ENCODE results near the gene STARD7. TPM values are rescaled to one million over a fixed set of nuclear protein-coding genes. Genes with fewer than 3 reads are reported as not detected.

The STARD7 gene
- total and polyA plus RNA-seq, 9 of the 15 experiments (the other 6 are each of a cell fraction or from before 2014, with no cell fraction given) = 90.9 to 196 (median 145) TPM

- TF ChIP-seq, protein P1, sequence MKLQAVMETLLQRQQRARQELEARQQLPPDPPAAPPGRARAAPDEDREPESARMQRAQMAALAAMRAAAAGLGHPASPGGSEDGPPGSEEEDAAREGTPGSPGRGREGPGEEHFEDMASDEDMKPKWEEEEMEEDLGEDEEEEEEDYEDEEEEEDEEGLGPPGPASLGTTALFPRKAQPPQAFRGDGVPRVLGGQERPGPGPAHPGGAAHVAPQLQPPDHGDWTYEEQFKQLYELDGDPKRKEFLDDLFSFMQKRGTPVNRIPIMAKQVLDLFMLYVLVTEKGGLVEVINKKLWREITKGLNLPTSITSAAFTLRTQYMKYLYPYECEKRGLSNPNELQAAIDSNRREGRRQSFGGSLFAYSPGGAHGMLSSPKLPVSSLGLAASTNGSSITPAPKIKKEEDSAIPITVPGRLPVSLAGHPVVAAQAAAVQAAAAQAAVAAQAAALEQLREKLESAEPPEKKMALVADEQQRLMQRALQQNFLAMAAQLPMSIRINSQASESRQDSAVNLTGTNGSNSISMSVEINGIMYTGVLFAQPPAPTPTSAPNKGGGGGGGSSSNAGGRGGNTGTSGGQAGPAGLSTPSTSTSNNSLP (IDR thresholded peaks at IDR 0.05; ENCODE audit: borderline replicate concordance, low read depth, low read length) = no peak
- TF ChIP-seq ATF3 (IDR thresholded peaks at IDR 0.05) = no peak
- TF ChIP-seq ATF3 (CRISPR knock-in tag; conservative IDR thresholded peaks at IDR 0.05) = no peak
- no peak for TF ChIP-seq RAD51 (IDR thresholded peaks at IDR 0.05; ENCODE audit: borderline replicate concordance, low read depth)
- no peak for TF ChIP-seq MBD2 (IDR thresholded peaks at IDR 0.05; ENCODE audit: borderline replicate concordance, low read depth)
- TF ChIP-seq, protein P2, sequence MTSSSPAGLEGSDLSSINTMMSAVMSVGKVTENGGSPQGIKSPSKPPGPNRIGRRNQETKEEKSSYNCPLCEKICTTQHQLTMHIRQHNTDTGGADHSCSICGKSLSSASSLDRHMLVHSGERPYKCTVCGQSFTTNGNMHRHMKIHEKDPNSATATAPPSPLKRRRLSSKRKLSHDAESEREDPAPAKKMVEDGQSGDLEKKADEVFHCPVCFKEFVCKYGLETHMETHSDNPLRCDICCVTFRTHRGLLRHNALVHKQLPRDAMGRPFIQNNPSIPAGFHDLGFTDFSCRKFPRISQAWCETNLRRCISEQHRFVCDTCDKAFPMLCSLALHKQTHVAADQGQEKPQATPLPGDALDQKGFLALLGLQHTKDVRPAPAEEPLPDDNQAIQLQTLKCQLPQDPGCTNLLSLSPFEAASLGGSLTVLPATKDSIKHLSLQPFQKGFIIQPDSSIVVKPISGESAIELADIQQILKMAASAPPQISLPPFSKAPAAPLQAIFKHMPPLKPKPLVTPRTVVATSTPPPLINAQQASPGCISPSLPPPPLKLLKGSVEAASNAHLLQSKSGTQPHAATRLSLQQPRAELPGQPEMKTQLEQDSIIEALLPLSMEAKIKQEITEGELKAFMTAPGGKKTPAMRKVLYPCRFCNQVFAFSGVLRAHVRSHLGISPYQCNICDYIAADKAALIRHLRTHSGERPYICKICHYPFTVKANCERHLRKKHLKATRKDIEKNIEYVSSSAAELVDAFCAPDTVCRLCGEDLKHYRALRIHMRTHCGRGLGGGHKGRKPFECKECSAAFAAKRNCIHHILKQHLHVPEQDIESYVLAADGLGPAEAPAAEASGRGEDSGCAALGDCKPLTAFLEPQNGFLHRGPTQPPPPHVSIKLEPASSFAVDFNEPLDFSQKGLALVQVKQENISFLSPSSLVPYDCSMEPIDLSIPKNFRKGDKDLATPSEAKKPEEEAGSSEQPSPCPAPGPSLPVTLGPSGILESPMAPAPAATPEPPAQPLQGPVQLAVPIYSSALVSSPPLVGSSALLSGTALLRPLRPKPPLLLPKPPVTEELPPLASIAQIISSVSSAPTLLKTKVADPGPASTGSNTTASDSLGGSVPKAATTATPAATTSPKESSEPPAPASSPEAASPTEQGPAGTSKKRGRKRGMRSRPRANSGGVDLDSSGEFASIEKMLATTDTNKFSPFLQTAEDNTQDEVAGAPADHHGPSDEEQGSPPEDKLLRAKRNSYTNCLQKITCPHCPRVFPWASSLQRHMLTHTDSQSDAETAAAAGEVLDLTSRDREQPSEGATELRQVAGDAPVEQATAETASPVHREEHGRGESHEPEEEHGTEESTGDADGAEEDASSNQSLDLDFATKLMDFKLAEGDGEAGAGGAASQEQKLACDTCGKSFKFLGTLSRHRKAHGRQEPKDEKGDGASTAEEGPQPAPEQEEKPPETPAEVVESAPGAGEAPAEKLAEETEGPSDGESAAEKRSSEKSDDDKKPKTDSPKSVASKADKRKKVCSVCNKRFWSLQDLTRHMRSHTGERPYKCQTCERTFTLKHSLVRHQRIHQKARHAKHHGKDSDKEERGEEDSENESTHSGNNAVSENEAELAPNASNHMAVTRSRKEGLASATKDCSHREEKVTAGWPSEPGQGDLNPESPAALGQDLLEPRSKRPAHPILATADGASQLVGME (CRISPR knock-in tag; IDR thresholded peaks at IDR 0.05) = no peak
- TF ChIP-seq NCOA6 (IDR thresholded peaks at IDR 0.05) = no peak
- no peak for TF ChIP-seq ZNF217 (CRISPR knock-in tag; IDR thresholded peaks at IDR 0.05)
- TF ChIP-seq ZNF324 (CRISPR knock-in tag; IDR thresholded peaks at IDR 0.05) = no peak
Observed at GRCh38 chr2:96139181-96139758, 69.4 kb downstream of the STARD7 start (continued).

Measured in K562 (cell line).